GM10248 (cell line): ENCODE data around the gene COX14.
A peak's percentile ranks its signal among the peaks of the same experiment; 100 is the strongest.

ENCODE experiments used
- CTCF ChIA-PET: fragments of 300-600 bp; sonication (Branson Sonifier 250); formaldehyde crosslinking; extraction: SDS; loops from one replicate; lab custom pipeline; 2021; ENCODE audit warnings: antibody characterized with exemption; lab: Yijun Ruan, JAX
- POLR2A ChIA-PET: fragments of 350-650 bp; sonication (Branson Sonifier 250); formaldehyde crosslinking; extraction: SDS; loops from one replicate; lab custom pipeline; 2020; ENCODE audit warnings: antibody characterized with exemption; lab: Yijun Ruan, JAX
- DNase-seq: peaks from one replicate; pipeline ENCODE4 v3.0.0; 2012; ENCODE audit errors: extremely low spot score
- TF ChIP-seq, protein P1 (sequence below): IDR thresholded peaks from 2 replicates; pipeline ENCODE4 v1.5.1; 2012; ENCODE audit warnings: mild to moderate bottlenecking, low read depth; ENCODE audit errors: extremely low read depth, missing control alignments, control extremely low read depth

The COX14 gene

DNA sequence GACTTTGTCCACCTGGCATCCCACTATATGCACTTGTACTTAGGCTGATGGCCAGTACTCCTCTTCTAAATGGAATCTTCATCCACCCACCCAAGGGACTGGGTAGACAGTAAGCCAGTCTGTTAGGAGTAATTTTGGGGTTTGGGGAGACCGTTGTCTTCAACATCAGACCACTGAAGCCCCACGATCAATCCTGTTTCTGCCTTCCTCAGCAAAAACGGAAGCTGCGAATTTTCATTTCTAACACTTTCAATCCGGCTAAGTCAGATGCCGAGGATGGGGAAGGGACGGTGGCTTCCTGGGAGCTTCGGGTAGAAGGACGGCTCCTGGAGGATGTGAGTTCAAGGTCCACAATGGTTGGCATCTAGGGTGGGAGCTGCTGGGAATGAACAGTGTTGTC is 24.9 kb upstream of the COX14 start:
- TF ChIP-seq, protein P1, sequence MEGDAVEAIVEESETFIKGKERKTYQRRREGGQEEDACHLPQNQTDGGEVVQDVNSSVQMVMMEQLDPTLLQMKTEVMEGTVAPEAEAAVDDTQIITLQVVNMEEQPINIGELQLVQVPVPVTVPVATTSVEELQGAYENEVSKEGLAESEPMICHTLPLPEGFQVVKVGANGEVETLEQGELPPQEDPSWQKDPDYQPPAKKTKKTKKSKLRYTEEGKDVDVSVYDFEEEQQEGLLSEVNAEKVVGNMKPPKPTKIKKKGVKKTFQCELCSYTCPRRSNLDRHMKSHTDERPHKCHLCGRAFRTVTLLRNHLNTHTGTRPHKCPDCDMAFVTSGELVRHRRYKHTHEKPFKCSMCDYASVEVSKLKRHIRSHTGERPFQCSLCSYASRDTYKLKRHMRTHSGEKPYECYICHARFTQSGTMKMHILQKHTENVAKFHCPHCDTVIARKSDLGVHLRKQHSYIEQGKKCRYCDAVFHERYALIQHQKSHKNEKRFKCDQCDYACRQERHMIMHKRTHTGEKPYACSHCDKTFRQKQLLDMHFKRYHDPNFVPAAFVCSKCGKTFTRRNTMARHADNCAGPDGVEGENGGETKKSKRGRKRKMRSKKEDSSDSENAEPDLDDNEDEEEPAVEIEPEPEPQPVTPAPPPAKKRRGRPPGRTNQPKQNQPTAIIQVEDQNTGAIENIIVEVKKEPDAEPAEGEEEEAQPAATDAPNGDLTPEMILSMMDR: no peak
- POLR2A ChIA-PET: no interaction called here
- CTCF ChIA-PET: interaction anchor here (0.9 to 6.2 kb wide), 25 partner anchors 9 to 308 kb away, joined by 3 to 113 read pairs (median 5); partner anchors contain the start of genes CERS5, COX14 and GPD1
- DNase-seq: no peak

DNA sequence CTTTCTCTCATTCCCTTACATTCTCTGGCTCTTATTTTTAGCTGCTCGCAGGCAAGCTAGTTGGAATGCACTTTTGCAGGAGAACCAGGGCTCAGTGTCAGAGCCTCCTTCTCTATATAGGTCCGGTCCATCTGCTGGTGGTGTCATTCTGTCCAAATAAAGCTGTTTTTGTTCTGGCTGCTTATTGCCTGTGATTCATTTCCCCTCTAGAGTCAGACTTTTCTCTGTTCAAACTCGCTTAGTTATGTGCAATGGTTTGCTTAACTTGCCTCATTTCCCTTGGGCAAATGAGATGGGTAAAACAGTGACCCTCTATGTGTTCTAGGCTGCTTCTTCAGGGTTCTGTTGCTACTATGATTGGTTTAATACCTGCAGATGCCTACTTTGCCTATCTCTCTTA is 24.0 kb upstream of the COX14 start:
- no peak for DNase-seq
- ChIA-PET POLR2A (interaction anchor here (0.7 to 1.1 kb wide), 2 partner anchors 8 to 39 kb away, joined by 3 to 5 read pairs; no protein-coding TSS in a partner anchor), CTCF (interaction anchor here (0.6 to 6.2 kb wide), 29 partner anchors 8 to 307 kb away, joined by 3 to 113 read pairs (median 5); partner anchors contain the start of genes CERS5, COX14 and GPD1)
- TF ChIP-seq, protein P1: no peak

GRCh38 chr12:50088577-50089335 is 23.3 kb upstream of the COX14 start:
- ChIA-PET CTCF (interaction anchor here (0.6 to 6.2 kb wide), 29 partner anchors 8 to 557 kb away, joined by 3 to 113 read pairs (median 5); partner anchors contain the start of genes CERS5, COX14 and GPD1), POLR2A (interaction anchor here (1.1 kb wide), 1 partner anchor 8 kb away, joined by 3 read pairs; no protein-coding TSS in a partner anchor)
- peak; percentile 68 for DNase-seq
- TF ChIP-seq, protein P1: peak; percentile 84

GRCh38 chr12:50089730-50090129 is 22.3 kb upstream of the COX14 start:
- POLR2A ChIA-PET: no interaction called here
- CTCF ChIA-PET: interaction anchor here (0.6 to 6.2 kb wide), 17 partner anchors 10 to 556 kb away, joined by 3 to 113 read pairs (median 4); partner anchors contain the start of genes COX14 and GPD1

DNA sequence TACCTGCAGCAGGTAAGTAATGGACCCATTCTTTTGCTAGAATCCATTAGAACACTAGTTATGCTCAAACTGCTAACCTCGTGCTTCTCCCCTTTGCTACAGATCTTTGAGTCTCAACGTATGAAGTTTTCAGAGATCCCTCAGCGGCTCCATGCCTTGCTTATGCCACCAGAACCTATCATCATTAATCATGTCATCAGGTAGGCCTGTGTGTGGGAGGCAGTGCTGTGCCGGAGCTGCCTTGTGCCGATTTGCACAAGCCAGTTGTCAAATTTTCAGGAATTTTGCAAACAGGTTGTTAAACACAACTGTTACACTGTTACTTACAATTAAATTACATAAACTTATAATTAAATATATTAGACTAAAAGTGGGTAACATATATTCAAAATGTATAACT is 21.6 kb upstream of the COX14 start:
- DNase-seq: no peak
- CTCF ChIA-PET: interaction anchor here (0.6 to 6.2 kb wide), 12 partner anchors 10 to 124 kb away, joined by 3 to 113 read pairs (median 4); partner anchors contain the start of gene COX14
- TF ChIP-seq, protein P1: no peak
- POLR2A ChIA-PET: interaction anchor here (1.0 kb wide), 1 partner anchor 14 kb away, joined by 3 read pairs; no protein-coding TSS in a partner anchor

More at GRCh38 chr12:50089730-50090129, 22.3 kb upstream of the COX14 start:
- no peak for DNase-seq
- TF ChIP-seq, protein P1: no peak

- POLR2A ChIA-PET: no interaction called here
- DNase-seq: no peak
- TF ChIP-seq, protein P1: no peak
- CTCF ChIA-PET: interaction anchor here (2.1 to 8.9 kb wide), 4 partner anchors 9 to 27 kb away, joined by 5 to 109 read pairs (median 22); partner anchors contain the start of genes COX14 and SMARCD1
These were observed 14.1 kb upstream of the COX14 start for GRCh38 chr12:50097952-50098351.
